Mesendoderm (in vitro differentiated cells): Measurements from ENCODE around the gene CAPN1.

Experiments
- DNase-seq: peaks from one replicate; pipeline ENCODE4 v3.0.0; 2013
- H2AK5ac ChIP-seq: 2 replicates; pipeline ENCODE4 v1.6.1; 2013; ENCODE audit warnings: low read length, inconsistent platforms
- H2BK120ac ChIP-seq: 2 replicates; pipeline ENCODE4 v1.6.1; 2013; ENCODE audit warnings: low read depth, mild to moderate bottlenecking, low read length, moderate library complexity, mixed read lengths
- H2BK15ac ChIP-seq: replicated peaks from 2 replicates; pipeline ENCODE4 v1.6.1; 2013; ENCODE audit warnings: low read depth, mild to moderate bottlenecking, moderate library complexity
- H2BK5ac ChIP-seq: 2 replicates; pipeline ENCODE4 v1.6.1; 2013; ENCODE audit warnings: low read length, inconsistent platforms
- H3K18ac ChIP-seq: 2 replicates; pipeline ENCODE4 v1.6.1; 2013; ENCODE audit warnings: mild to moderate bottlenecking, low read length, mixed read lengths
- H3K23ac ChIP-seq: one replicate; pipeline ENCODE4 v1.6.1; 2013; ENCODE audit warnings: low read length
- H3K27ac ChIP-seq: 2 replicates; pipeline ENCODE4 v1.5.1; 2013; ENCODE audit warnings: low read depth, mild to moderate bottlenecking, inconsistent platforms, low read length, moderate library complexity
- H3K27me3 ChIP-seq: 2 replicates; pipeline ENCODE4 v1.6.1; 2013; ENCODE audit warnings: low read length, control low read depth, mild to moderate bottlenecking, inconsistent platforms; ENCODE audit not compliant: insufficient read depth, poor library complexity
- H3K36me3 ChIP-seq: 2 replicates; pipeline ENCODE4 v1.6.1; 2013; ENCODE audit warnings: low read length, inconsistent platforms; ENCODE audit not compliant: control insufficient read depth, insufficient read depth
- H3K4ac ChIP-seq: one replicate; pipeline ENCODE4 v1.6.1; 2013; ENCODE audit warnings: low read depth, mild to moderate bottlenecking, low read length, moderate library complexity
- H3K4me1 ChIP-seq: 2 replicates; pipeline ENCODE4 v1.6.1; 2013; ENCODE audit warnings: low read depth, low read length, inconsistent platforms; ENCODE audit not compliant: control insufficient read depth
- H3K4me2 ChIP-seq: 2 replicates; pipeline ENCODE4 v1.6.1; 2013; ENCODE audit warnings: low read length
- H3K4me3 ChIP-seq: 2 replicates; pipeline ENCODE4 v1.5.1; 2013; ENCODE audit warnings: mild to moderate bottlenecking, low read length
- H3K56ac ChIP-seq: one replicate; pipeline ENCODE4 v1.6.1; 2013; ENCODE audit warnings: low read length
- H3K79me1 ChIP-seq: 2 replicates; pipeline ENCODE4 v1.6.1; 2013; ENCODE audit warnings: low read length, inconsistent platforms
- H3K79me2 ChIP-seq: 2 replicates; pipeline ENCODE4 v1.6.1; 2013; ENCODE audit warnings: mild to moderate bottlenecking, low read length; ENCODE audit not compliant: control insufficient read depth, insufficient read depth
- H3K9ac ChIP-seq: 2 replicates; pipeline ENCODE4 v1.6.1; 2013; ENCODE audit warnings: low read length, inconsistent platforms
- H4K5ac ChIP-seq: one replicate; pipeline ENCODE4 v1.6.1; 2013; ENCODE audit warnings: low read length
- H4K8ac ChIP-seq: one replicate; pipeline ENCODE4 v1.6.1; 2013; ENCODE audit warnings: low read depth, mild to moderate bottlenecking, control low read depth, low read length, moderate library complexity
- WGBS: extraction: QIAGEN DNeasy Blood & Tissue Kit; methylation state at CpG from one replicate; pipeline ENCODE4 v1.1.7; 2013; ENCODE audit warnings: low lambda C conversion rate, missing lambda C conversion rate; ENCODE audit not compliant: insufficient coverage; ENCODE audit errors: extremely low coverage; 5-methylcytosine and 5-hydroxymethylcytosine counted together

Gene CAPN1

GRCh38 chr11:65156926-65157325 lies 24.8 kb upstream of the CAPN1 start:
- Histone ChIP-seq H4K8ac (no peak overlapping the region), H3K4ac (no peak overlapping the region), H3K4me3 (no peak overlapping the region), H2BK120ac (no peak overlapping the region), H3K18ac (no peak overlapping the region), H3K27ac (no peak overlapping the region), H2BK15ac (no peak overlapping the region), H3K23ac (no peak overlapping the region), H3K27me3 (no peaks in the 10 kb centered on the region), H3K79me1 (no peaks in the 10 kb centered on the region), H2AK5ac (no peak overlapping the region), H3K36me3 (no peaks in the 10 kb centered on the region), H3K4me1 (no peaks in the 10 kb centered on the region), H3K9ac (no peak overlapping the region), H3K79me2 (no peaks in the 10 kb centered on the region), H3K4me2 (no peak overlapping the region), H4K5ac (no peak overlapping the region), H3K56ac (no peak overlapping the region), H2BK5ac (no peak overlapping the region)
- WGBS: no CpG with 5 or more reads among the region's 3 CpGs
- no peak for DNase-seq

- Histone ChIP-seq H2AK5ac (no peak overlapping the region), H4K8ac (no peak overlapping the region), H2BK5ac (no peak overlapping the region), H2BK120ac (no peak overlapping the region), H3K56ac (no peak overlapping the region), H3K4me2 (no peak overlapping the region), H3K27ac (no peak overlapping the region), H4K5ac (no peak overlapping the region), H3K23ac (no peak overlapping the region), H3K9ac (no peak overlapping the region), H2BK15ac (no peak overlapping the region), H3K4me1 (no peaks in the 10 kb centered on the region), H3K27me3 (no peaks in the 10 kb centered on the region), H3K4me3 (no peak overlapping the region), H3K18ac (no peak overlapping the region), H3K4ac (no peak overlapping the region), H3K79me2 (no peaks in the 10 kb centered on the region), H3K36me3 (no peaks in the 10 kb centered on the region), H3K79me1 (no peaks in the 10 kb centered on the region)
- no peak for DNase-seq
- no CpG with 5 or more reads among the region's 3 CpGs for WGBS
These were observed 24.4 kb upstream of the CAPN1 start for GRCh38 chr11:65157336-65157735.

- Histone ChIP-seq H3K23ac (no peak overlapping the region), H4K8ac (no peak overlapping the region), H3K18ac (no peak overlapping the region), H4K5ac (no peak overlapping the region), H2BK5ac (no peak overlapping the region), H3K4ac (no peak overlapping the region), H3K36me3 (no peaks in the 10 kb centered on the region), H3K56ac (no peak overlapping the region), H2AK5ac (no peak overlapping the region), H3K79me1 (no peaks in the 10 kb centered on the region), H2BK120ac (no peak overlapping the region), H3K27me3 (no peaks in the 10 kb centered on the region), H3K4me3 (no peak overlapping the region), H3K79me2 (no peaks in the 10 kb centered on the region), H2BK15ac (no peak overlapping the region), H3K9ac (no peak overlapping the region), H3K4me2 (no peak overlapping the region), H3K4me1 (no peaks in the 10 kb centered on the region), H3K27ac (no peak overlapping the region)
- DNase-seq: no peak
- no CpG with 5 or more reads among the region's 5 CpGs for WGBS
These were observed 22.7 kb upstream of the CAPN1 start for GRCh38 chr11:65159012-65159411.

- H4K5ac ChIP-seq: no peak overlapping the region
- H3K56ac ChIP-seq: no peak overlapping the region
- no peak overlapping the region for H2AK5ac ChIP-seq
- no peaks in the 10 kb centered on the region for H3K27me3 ChIP-seq
- H3K18ac ChIP-seq: no peak overlapping the region
- no peaks in the 10 kb centered on the region for H3K36me3 ChIP-seq
- no peak overlapping the region for H3K4me2 ChIP-seq
- no peak for DNase-seq
- H3K23ac ChIP-seq: no peak overlapping the region
- H3K79me1 ChIP-seq: no peaks in the 10 kb centered on the region
- no CpG with 5 or more reads among the region's 3 CpGs for WGBS
- H4K8ac ChIP-seq: no peak overlapping the region
- H3K4ac ChIP-seq: no peak overlapping the region
- H3K27ac ChIP-seq: no peak overlapping the region
- no peak overlapping the region for H3K4me3 ChIP-seq
- no peaks in the 10 kb centered on the region for H3K79me2 ChIP-seq
- H3K9ac ChIP-seq: no peak overlapping the region
- no peak overlapping the region for H2BK120ac ChIP-seq
- no peaks in the 10 kb centered on the region for H3K4me1 ChIP-seq
- no peak overlapping the region for H2BK5ac ChIP-seq
- no peak overlapping the region for H2BK15ac ChIP-seq
These were observed 21.1 kb upstream of the CAPN1 start for GRCh38 chr11:65160643-65161042.

GRCh38 chr11:65163684-65164083 lies 18.0 kb upstream of the CAPN1 start:
- no peak overlapping the region for H2BK15ac ChIP-seq
- H3K79me2 ChIP-seq: no peaks in the 10 kb centered on the region
- H3K23ac ChIP-seq: no peak overlapping the region
- H3K36me3 ChIP-seq: no peaks in the 10 kb centered on the region
- H3K4me1 ChIP-seq: no peaks in the 10 kb centered on the region
- no peak overlapping the region for H4K8ac ChIP-seq
- H3K27ac ChIP-seq: no peak overlapping the region
- H3K18ac ChIP-seq: no peak overlapping the region
- H4K5ac ChIP-seq: no peak overlapping the region
- H2BK5ac ChIP-seq: no peak overlapping the region
- H2AK5ac ChIP-seq: no peak overlapping the region
- H3K79me1 ChIP-seq: no peaks in the 10 kb centered on the region
- no peak overlapping the region for H3K9ac ChIP-seq
- no peak for DNase-seq
- no peak overlapping the region for H3K4me3 ChIP-seq
- no peaks in the 10 kb centered on the region for H3K27me3 ChIP-seq
- H2BK120ac ChIP-seq: no peak overlapping the region
- H3K4ac ChIP-seq: no peak overlapping the region
- H3K56ac ChIP-seq: no peak overlapping the region
- no peak overlapping the region for H3K4me2 ChIP-seq
- WGBS: no CpG with 5 or more reads among the region's 2 CpGs

GRCh38 chr11:65165410-65166317 lies 16.1 kb upstream of the CAPN1 start:
- Histone ChIP-seq H4K5ac (no peak overlapping the region), H3K4ac (no peak overlapping the region), H3K18ac (no peak overlapping the region), H3K56ac (peak overlapping the region; percentile 30), H3K79me1 (no peaks in the 10 kb centered on the region), H3K79me2 (no peaks in the 10 kb centered on the region), H3K4me3 (no peak overlapping the region), H2AK5ac (no peak overlapping the region), H2BK15ac (no peak overlapping the region), H3K9ac (no peak overlapping the region), H3K27ac (no peak overlapping the region), H3K4me1 (no peaks in the 10 kb centered on the region), H3K36me3 (no peaks in the 10 kb centered on the region), H3K4me2 (no peak overlapping the region), H3K27me3 (no peaks in the 10 kb centered on the region), H4K8ac (peak overlapping the region; percentile 39), H2BK5ac (no peak overlapping the region), H3K23ac (no peak overlapping the region), H2BK120ac (no peak overlapping the region)
- DNase-seq: no peak
- WGBS: no CpG with 5 or more reads among the region's 31 CpGs
